Choroid plexus epithelial cell (primary cell): ENCODE measurements around the gene BBLN.

ENCODE experiments used
- DNase-seq: peaks from one replicate; pipeline ENCODE4 v3.0.0-alpha.2; 2010; ENCODE audit warnings: low read depth
- H3K4me3 ChIP-seq: 2 replicates; pipeline ENCODE4 v1.5.1; 2011; ENCODE audit warnings: low read depth, mild to moderate bottlenecking, control low read depth, low read length, moderate library complexity
- CTCF ChIP-seq: conservative IDR thresholded peaks from 2 replicates; pipeline ENCODE4 v1.5.1; 2011; ENCODE audit warnings: low read depth, mild to moderate bottlenecking, control low read depth, inconsistent platforms, low read length, moderate library complexity

Gene BBLN

DNA sequence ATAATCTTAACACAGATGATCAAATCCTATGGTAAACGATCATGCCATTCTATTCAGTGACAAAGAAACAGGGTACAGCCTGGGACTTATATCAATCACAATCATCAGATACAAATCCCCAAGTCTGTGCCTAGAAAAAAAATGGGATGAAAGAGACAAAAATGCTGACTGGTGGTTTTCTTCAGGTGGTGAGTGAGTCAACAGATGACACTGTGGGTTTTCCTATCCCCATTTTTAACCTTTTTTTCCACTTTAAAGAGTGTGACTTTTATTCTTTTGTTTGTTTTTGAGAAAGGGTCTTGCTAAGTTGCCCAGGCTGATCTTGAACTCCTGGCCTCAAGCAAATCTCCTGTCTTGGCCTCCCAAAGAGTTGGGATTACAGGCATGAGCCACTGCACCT is 28.1 kb downstream of the BBLN start:
- no peak for DNase-seq
- no peak overlapping the region for H3K4me3 ChIP-seq
- TF ChIP-seq CTCF = no peak

GRCh38 chr9:128190013-128190412 is 29.9 kb downstream of the BBLN start:
- TF ChIP-seq CTCF = peak; percentile 14
- H3K4me3 ChIP-seq = peak overlapping the region; percentile 14
- no peak for DNase-seq

DNA sequence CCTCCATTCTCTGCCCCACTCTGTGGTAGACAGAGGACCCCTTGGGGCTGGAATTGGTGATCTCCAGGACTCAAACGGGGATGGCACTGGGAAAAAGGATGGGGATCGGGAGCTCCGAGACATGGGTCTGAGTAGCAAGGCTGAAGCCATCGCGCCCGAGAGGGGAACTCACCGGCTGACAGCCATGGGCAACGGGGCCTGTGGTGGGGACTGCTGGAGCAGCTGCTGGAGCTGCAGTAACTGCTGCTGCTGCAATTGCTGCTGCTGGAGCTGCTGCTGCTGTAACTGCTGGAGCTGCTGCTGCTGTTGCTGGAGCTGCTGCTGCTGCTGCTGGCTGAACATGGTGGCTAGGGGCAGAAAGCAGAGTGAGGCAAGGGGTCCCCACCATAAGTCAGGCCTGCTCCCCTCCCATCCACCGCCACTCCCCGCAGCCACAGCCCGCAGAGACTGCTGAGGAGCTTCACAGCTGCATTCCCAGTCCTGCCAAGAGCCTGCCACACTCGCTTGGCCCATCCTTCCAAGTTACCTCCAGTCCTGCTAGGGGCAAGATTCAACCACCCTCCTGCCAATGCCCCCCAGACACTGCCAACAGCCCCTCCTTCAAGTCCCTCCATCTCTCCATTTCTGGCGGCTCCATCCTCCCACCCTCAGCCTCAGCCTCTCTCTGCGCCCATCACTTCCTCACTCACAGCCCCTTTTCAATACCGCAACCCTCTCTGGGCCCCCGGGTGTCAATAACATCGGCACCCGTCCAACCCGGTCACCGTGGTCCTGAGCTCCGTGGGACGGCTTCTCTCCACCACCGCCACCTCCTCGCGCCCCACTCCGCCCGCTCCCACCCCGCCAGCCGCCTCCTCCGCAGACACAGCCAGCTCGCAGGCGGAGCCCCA is 30.7 kb downstream of the BBLN start:
- no peak for TF ChIP-seq CTCF
- DNase-seq = no peak
- peak overlapping the region; percentile 78 for H3K4me3 ChIP-seq

DNA sequence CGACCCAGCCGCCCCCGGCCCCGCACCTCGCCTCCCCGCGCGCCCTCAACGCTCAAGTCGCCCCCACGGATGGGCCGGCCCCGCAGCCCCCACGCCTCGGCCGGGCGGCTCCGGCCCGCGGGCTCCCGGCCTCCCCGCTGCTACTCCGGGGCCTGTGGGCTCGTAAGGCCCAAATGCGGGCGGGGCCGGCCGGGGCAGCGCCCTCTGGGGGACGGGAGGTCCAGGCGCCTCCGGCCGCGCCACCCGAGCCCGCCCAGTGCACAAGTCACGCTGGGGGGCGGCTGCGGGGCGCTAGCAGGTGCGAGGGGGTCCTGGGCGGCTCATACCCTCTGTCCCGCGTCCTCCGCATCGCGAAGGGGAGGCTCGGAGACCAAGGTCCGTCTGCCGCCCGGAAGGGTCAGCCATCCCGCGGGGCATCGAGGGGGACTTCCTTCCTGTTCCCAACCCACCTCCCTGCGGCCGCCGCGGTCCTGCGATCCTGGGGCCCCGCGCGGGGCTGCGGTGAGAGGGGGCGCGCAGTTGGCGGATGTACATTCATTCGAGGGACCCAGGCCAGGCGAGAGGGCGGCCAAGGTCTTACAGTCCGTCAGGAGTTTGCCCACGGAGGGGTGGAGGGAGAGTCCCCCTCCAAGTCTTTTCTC is 31.5 kb downstream of the BBLN start, which contains the start of gene CIZ1:
CIZ1 (minus strand) TSS at position 167 of the 641 bp plus-strand sequence. CDS start 715 bp downstream, outside the sequence.
- TF ChIP-seq CTCF = peak; percentile 47
- DNase-seq = peak; percentile 82
- H3K4me3 ChIP-seq = peak within 1 kb of the TSS; percentile 78

- no peak for TF ChIP-seq CTCF
- H3K4me3 ChIP-seq = peak overlapping the region; percentile 34
- DNase-seq = peak; percentile 48
These were observed 32.7 kb downstream of the BBLN start for GRCh38 chr9:128192601-128193371.

GRCh38 chr9:128193469-128194096 is 33.5 kb downstream of the BBLN start:
- H3K4me3 ChIP-seq = no peak overlapping the region
- DNase-seq = no peak
- TF ChIP-seq CTCF = no peak
